ENCODE measurements around the gene TERF2IP.

- TF ChIP-seq GATA3 (IDR thresholded peaks at IDR 0.05; ENCODE audit: low read depth, low read length) (no peak), GATA2 (IDR thresholded peaks at IDR 0.05; ENCODE audit: low read depth, low read length) (no peak)
Measured at GRCh38 chr16:75682308-75682707, 34.7 kb downstream of the TERF2IP start.

Measured in SH-SY5Y (cell line).